HepG2 (cell line): ENCODE results near the gene ITGA2.

Source experiments
- EP300 ChIP-seq, 3 experiments: sonication (generic) in 1 of 3; formaldehyde crosslinking in 1 of 3; IDR thresholded peaks; 2 replicates each; pipeline versions ENCODE4 v1.5.1 to v1.6.1; 2011 to 2020; ENCODE audit warnings: low read depth in 2 of 3, low read length in 2 of 3, borderline replicate concordance in 1 of 3, improper control_type of control experiment in 1 of 3, mild to moderate bottlenecking in 1 of 3, missing genetic modification reagents in 1 of 3, moderate library complexity in 1 of 3
- FIP1L1 ChIP-seq: fragments of 200-400 bp; formaldehyde crosslinking; IDR thresholded peaks from 2 replicates; pipeline ENCODE4 v1.6.1; 2018; ENCODE audit warnings: low read depth, mild to moderate bottlenecking, low read length, moderate library complexity, borderline replicate concordance; ENCODE audit not compliant: insufficient read depth
- FOXP4 ChIP-seq: sonication (generic); formaldehyde crosslinking; IDR thresholded peaks from 2 replicates; pipeline ENCODE4 v1.4.0; 2020; ENCODE audit warnings: missing genetic modification reagents
- GATAD2A ChIP-seq: IDR thresholded peaks from 2 replicates; pipeline ENCODE4 v1.6.1; 2016
- IRF2 ChIP-seq: IDR thresholded peaks from 2 replicates; pipeline ENCODE4 v1.6.1; 2018; ENCODE audit warnings: missing genetic modification reagents, missing compliant biosample characterization
- NR2F2 ChIP-seq: IDR thresholded peaks from 2 replicates; pipeline ENCODE4 v1.6.1; 2012; ENCODE audit warnings: low read depth, inconsistent platforms, borderline replicate concordance
- SNAI1 ChIP-seq: sonication (generic); formaldehyde crosslinking; IDR thresholded peaks from 2 replicates; pipeline ENCODE4 v1.5.0; 2020; ENCODE audit warnings: mild to moderate bottlenecking, missing genetic modification reagents, borderline replicate concordance
- ZBTB1 ChIP-seq: sonication (generic); formaldehyde crosslinking; IDR thresholded peaks from 2 replicates; pipeline ENCODE4 v1.4.0; 2020; ENCODE audit warnings: missing genetic modification reagents, borderline replicate concordance
- ZBTB43 ChIP-seq: sonication (generic); formaldehyde crosslinking; conservative IDR thresholded peaks from 2 replicates; pipeline ENCODE4 v1.4.0; 2020; ENCODE audit warnings: missing genetic modification reagents
- ZKSCAN1 ChIP-seq: fragments of 150-350 bp; IDR thresholded peaks from 2 replicates; pipeline ENCODE4 v1.6.1; 2014; ENCODE audit warnings: low read length
- ZNF276 ChIP-seq: sonication (generic); formaldehyde crosslinking; IDR thresholded peaks from 2 replicates; pipeline ENCODE4 v1.4.0; 2020; ENCODE audit warnings: mild to moderate bottlenecking, low read depth, missing genetic modification reagents
- ZNF564 ChIP-seq: sonication (generic); formaldehyde crosslinking; IDR thresholded peaks from 2 replicates; pipeline ENCODE4 v1.8.1; 2023; ENCODE audit warnings: mild to moderate bottlenecking, missing genetic modification reagents
- TF ChIP-seq, protein P1 (sequence below), 2 experiments: IDR thresholded peaks; 2 replicates each; pipeline ENCODE4 v1.6.1; 2011 to 2012; ENCODE audit warnings: low read length in 2 of 2, borderline replicate concordance in 1 of 2, low read depth in 1 of 2, mild to moderate bottlenecking in 1 of 2, moderate library complexity in 1 of 2

- TF ChIP-seq ZNF564 (CRISPR knock-in tag) (no peak), SNAI1 (no peak), ZKSCAN1 (no peak), EP300 (IDR thresholded peaks at IDR 0.05; ENCODE audit: low read depth in 2 of 2, low read length in 2 of 2) (no peak), EP300 (CRISPR knock-in tag; IDR thresholded peaks at IDR 0.05; ENCODE audit: borderline replicate concordance) (no peak), FOXP4 (CRISPR knock-in tag) (no peak), ZBTB43 (CRISPR knock-in tag) (no peak), NR2F2 (no peak), GATAD2A (CRISPR knock-in tag) (no peak), ZNF276 (CRISPR knock-in tag) (no peak), IRF2 (CRISPR knock-in tag) (no peak), FIP1L1 (no peak), ZBTB1 (no peak)
- TF ChIP-seq, protein P1, sequence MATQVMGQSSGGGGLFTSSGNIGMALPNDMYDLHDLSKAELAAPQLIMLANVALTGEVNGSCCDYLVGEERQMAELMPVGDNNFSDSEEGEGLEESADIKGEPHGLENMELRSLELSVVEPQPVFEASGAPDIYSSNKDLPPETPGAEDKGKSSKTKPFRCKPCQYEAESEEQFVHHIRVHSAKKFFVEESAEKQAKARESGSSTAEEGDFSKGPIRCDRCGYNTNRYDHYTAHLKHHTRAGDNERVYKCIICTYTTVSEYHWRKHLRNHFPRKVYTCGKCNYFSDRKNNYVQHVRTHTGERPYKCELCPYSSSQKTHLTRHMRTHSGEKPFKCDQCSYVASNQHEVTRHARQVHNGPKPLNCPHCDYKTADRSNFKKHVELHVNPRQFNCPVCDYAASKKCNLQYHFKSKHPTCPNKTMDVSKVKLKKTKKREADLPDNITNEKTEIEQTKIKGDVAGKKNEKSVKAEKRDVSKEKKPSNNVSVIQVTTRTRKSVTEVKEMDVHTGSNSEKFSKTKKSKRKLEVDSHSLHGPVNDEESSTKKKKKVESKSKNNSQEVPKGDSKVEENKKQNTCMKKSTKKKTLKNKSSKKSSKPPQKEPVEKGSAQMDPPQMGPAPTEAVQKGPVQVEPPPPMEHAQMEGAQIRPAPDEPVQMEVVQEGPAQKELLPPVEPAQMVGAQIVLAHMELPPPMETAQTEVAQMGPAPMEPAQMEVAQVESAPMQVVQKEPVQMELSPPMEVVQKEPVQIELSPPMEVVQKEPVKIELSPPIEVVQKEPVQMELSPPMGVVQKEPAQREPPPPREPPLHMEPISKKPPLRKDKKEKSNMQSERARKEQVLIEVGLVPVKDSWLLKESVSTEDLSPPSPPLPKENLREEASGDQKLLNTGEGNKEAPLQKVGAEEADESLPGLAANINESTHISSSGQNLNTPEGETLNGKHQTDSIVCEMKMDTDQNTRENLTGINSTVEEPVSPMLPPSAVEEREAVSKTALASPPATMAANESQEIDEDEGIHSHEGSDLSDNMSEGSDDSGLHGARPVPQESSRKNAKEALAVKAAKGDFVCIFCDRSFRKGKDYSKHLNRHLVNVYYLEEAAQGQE (IDR thresholded peaks at IDR 0.05; ENCODE audit: borderline replicate concordance in 1 of 2, low read depth in 1 of 2, low read length in 2 of 2): no peak
Measured at GRCh38 chr5:53130266-53130665, 141.1 kb downstream of the ITGA2 start.
